ENCODE results near the gene HORMAD1. TPM values are rescaled to one million over a fixed set of nuclear protein-coding genes. Genes with fewer than 3 reads are reported as not detected.
"Not testable (repeated sequence)": the region's sequence is repeated elsewhere in the genome, so short reads cannot be mapped to it uniquely, and the experiment has no call there.

HORMAD1 gene
- total RNA-seq, 3 donors from 2014 or later: 0.82 to 1.4 (median 1.3) TPM

DNA sequence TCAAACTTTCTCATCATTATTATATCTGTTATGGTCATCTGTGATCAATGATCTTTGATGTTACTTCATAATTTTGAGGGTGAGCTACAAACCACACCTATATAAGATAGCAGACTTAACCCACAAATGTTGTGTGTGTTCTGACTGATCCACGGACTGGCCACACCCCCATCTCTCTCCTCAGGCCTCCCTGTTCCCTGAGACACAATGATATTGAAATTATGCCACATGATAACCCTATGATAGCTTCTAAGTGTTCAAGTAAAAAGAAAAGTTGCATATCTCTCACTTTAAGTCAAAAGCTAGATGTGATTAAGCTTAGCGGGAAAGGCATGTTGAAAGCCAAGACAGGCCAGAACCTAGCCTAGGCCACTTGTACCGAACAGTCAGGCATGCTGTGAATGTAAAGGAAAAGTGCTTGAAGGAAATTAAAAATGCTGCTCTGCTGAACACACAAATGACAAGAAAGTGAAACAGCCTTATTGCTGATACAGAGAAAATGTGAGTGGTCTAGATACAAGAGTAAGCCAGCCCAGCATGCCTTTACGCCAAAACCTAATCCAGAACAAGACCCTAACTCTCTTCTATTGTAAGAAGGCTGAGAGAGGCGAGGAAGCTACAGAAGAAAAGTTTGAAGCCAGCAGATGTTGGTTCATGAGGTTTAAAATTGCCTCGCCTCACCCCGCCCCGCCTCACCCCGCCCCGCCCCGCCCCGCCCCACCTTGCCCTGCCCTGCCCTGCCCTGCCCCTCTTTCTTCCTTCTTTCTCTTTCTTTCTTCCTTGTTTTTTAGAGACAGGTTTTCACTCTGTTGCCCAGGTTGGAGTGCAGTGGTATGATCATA is 28.4 kb upstream of the HORMAD1 start:
- peak; percentile 70 for ATAC-seq
- Histone ChIP-seq H3K4me1 (ENCODE audit: low read depth) (peaks cover 24% of the 10 kb centered on the region), H3K4me3 (no peak overlapping the region), H3K9me3 (no peaks in the 10 kb centered on the region), H3K36me3 (ENCODE audit: low read depth) (peaks cover 6% of the 10 kb centered on the region)
- TF ChIP-seq, protein P1, sequence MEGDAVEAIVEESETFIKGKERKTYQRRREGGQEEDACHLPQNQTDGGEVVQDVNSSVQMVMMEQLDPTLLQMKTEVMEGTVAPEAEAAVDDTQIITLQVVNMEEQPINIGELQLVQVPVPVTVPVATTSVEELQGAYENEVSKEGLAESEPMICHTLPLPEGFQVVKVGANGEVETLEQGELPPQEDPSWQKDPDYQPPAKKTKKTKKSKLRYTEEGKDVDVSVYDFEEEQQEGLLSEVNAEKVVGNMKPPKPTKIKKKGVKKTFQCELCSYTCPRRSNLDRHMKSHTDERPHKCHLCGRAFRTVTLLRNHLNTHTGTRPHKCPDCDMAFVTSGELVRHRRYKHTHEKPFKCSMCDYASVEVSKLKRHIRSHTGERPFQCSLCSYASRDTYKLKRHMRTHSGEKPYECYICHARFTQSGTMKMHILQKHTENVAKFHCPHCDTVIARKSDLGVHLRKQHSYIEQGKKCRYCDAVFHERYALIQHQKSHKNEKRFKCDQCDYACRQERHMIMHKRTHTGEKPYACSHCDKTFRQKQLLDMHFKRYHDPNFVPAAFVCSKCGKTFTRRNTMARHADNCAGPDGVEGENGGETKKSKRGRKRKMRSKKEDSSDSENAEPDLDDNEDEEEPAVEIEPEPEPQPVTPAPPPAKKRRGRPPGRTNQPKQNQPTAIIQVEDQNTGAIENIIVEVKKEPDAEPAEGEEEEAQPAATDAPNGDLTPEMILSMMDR (IDR thresholded peaks at IDR 0.05): no peak
- intact Hi-C loops (cut with DNase I, micrococcal nuclease): no loop called here
- DNase-seq: no peak

DNA sequence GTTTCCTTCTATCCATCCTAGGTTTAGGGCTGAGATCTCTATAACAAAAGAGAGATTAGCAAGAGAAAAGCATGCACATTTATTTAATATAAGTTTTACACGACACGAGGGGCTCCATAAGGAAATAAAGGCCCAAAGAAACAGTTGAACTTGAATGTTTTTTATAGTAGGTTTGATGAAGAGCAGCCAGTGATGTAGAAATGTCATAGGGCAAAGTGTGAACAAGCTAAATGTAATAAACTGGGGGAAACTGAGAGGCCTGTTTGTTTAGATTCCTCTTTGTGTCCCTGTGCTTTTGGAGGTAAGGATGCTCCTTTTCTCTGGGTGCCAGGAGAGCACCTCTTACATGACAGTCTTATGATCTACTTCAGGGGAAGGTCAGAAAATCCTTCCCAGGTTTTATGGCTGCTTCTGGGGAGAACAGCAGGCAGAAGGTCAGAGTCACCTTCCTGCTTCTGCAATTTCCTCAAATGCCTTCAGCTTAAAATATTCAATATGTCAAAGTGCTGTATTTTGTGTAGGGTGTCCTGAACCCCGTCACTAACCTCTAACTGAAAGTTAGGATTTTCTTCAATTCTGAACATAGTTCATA is 9.5 kb upstream of the HORMAD1 start:
- no peaks in the 10 kb centered on the region for H3K36me3 ChIP-seq (ENCODE audit: low read depth)
- ATAC-seq: peak; percentile 63
- DNase-seq: no peak
- no peaks in the 10 kb centered on the region for H3K4me1 ChIP-seq (ENCODE audit: low read depth)
- TF ChIP-seq, protein P1 (IDR thresholded peaks at IDR 0.05): no peak
- no peaks in the 10 kb centered on the region for H3K9me3 ChIP-seq
- no peak overlapping the region for H3K4me3 ChIP-seq
- intact Hi-C loops (cut with DNase I, micrococcal nuclease): no loop called here

GRCh38 chr1:150724336-150724735 is 3.6 kb upstream of the HORMAD1 start:
- TF ChIP-seq, protein P1 (IDR thresholded peaks at IDR 0.05): no peak
- Histone ChIP-seq H3K36me3 (ENCODE audit: low read depth) (no peaks in the 10 kb centered on the region), H3K9me3 (no peaks in the 10 kb centered on the region), H3K4me1 (ENCODE audit: low read depth) (no peaks in the 10 kb centered on the region), H3K4me3 (no peak overlapping the region)
- ATAC-seq (no peak), DNase-seq (no peak)
- intact Hi-C loops (cut with DNase I, micrococcal nuclease): no loop called here

DNA sequence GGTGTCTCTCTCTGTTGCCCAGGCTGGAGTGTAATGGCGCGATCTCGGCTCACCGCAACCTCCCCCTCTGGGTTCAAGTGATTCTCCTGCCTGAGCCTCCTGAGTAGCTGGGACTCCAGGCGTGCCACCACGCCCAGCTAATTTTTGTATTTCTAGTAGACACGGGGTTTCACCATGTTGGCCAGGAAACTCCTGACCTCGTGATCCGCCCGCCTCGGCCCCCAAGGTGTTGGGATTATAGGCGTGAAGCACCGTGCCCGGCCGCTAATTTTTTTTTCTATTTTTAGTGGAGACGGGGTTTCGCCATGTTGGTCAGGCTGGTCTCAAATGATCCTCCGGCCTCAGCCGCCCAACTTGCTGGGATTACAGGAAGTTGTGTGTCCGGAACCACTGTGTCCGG is 597 bp downstream of the HORMAD1 start:
- no peaks in the 10 kb centered on the region for H3K9me3 ChIP-seq
- no peaks in the 10 kb centered on the region for H3K4me1 ChIP-seq (ENCODE audit: low read depth)
- no peak overlapping the region for H3K4me3 ChIP-seq
- no peak for ATAC-seq
- intact Hi-C loops (cut with DNase I, micrococcal nuclease): no loop called here
- no peaks in the 10 kb centered on the region for H3K36me3 ChIP-seq (ENCODE audit: low read depth)
- TF ChIP-seq, protein P1 (IDR thresholded peaks at IDR 0.05): no peak
- no peak for DNase-seq

- ATAC-seq: no peak
- Histone ChIP-seq H3K9me3 (no peaks in the 10 kb centered on the region), H3K4me3 (no peak overlapping the region), H3K4me1 (ENCODE audit: low read depth) (no peaks in the 10 kb centered on the region), H3K36me3 (ENCODE audit: low read depth) (no peaks in the 10 kb centered on the region)
- TF ChIP-seq, protein P1 (IDR thresholded peaks at IDR 0.05): no peak
- intact Hi-C loops (cut with DNase I, micrococcal nuclease): no loop called here
- DNase-seq: no peak
These were observed 2.3 kb downstream of the HORMAD1 start for GRCh38 chr1:150718225-150718891.

GRCh38 chr1:150709031-150709430 is 11.7 kb downstream of the HORMAD1 start:
- H3K9me3 ChIP-seq; ATAC-seq; H3K36me3 ChIP-seq (ENCODE audit: low read depth); intact Hi-C loops (cut with DNase I, micrococcal nuclease); H3K4me3 ChIP-seq; H3K4me1 ChIP-seq (ENCODE audit: low read depth); DNase-seq: not testable (repeated sequence)

Measured in mucosa of descending colon (tissue), 3 donors.